Keratinocyte (primary cell): ENCODE results near the gene IGHMBP2. TPM values are rescaled to one million over a fixed set of nuclear protein-coding genes. Genes with fewer than 3 reads are reported as not detected.

Experiments
- DNase-seq: peaks from one replicate; pipeline ENCODE4 v3.0.0-alpha.2; 2011; ENCODE audit warnings: low read depth, missing footprints, low spot score
- FAIRE-seq: peaks from 2 replicates; lab custom pipeline; 2011; peaks lifted over from hg19 to GRCh38; lab: Jason Lieb, UNC
- H2AFZ ChIP-seq: 2 replicates; pipeline ENCODE4 v1.6.0; 2012; ENCODE audit warnings: low read length, control low read depth, inconsistent platforms; ENCODE audit not compliant: control insufficient read depth
- H3K27ac ChIP-seq: 2 replicates; pipeline ENCODE4 v1.5.1; 2011; ENCODE audit warnings: low read length; ENCODE audit not compliant: control insufficient read depth, insufficient read depth
- H3K27me3 ChIP-seq: 3 replicates; pipeline ENCODE4 v1.6.0; 2011; ENCODE audit warnings: low read length; ENCODE audit not compliant: control insufficient read depth, insufficient read depth; ENCODE audit errors: extremely low read depth
- H3K36me3 ChIP-seq, 2 experiments: 2 replicates in 1 of 2; 3 replicates in 1 of 2; pipeline ENCODE4 v1.5.1; 2011; ENCODE audit warnings: low read length in 2 of 2, mild to moderate bottlenecking in 1 of 2; ENCODE audit not compliant: control insufficient read depth in 2 of 2, insufficient read depth in 2 of 2; ENCODE audit errors: extremely low read depth in 1 of 2
- H3K4me1 ChIP-seq: 3 replicates; pipeline ENCODE4 v1.5.1; 2011; ENCODE audit warnings: low read length; ENCODE audit not compliant: control insufficient read depth, insufficient read depth; ENCODE audit errors: extremely low read depth
- H3K4me2 ChIP-seq: 3 replicates; pipeline ENCODE4 v1.6.0; 2011; ENCODE audit warnings: low read depth, low read length; ENCODE audit not compliant: control insufficient read depth, insufficient read depth; ENCODE audit errors: extremely low read depth
- H3K4me3 ChIP-seq, 3 experiments: fragments of 200-600 bp in 1 of 3; sonication (generic) in 1 of 3; 2 replicates in 2 of 3; 3 replicates in 1 of 3; pipeline ENCODE4 v1.5.1; 2011 to 2016; ENCODE audit warnings: low read length in 3 of 3, mild to moderate bottlenecking in 3 of 3, control low read depth in 2 of 3, inconsistent platforms in 1 of 3, low read depth in 1 of 3, mixed read lengths in 1 of 3, mixed run types in 1 of 3, moderate library complexity in 1 of 3; ENCODE audit not compliant: control insufficient read depth in 2 of 3, insufficient read depth in 2 of 3; ENCODE audit errors: extremely low read depth in 1 of 3
- H3K79me2 ChIP-seq: 2 replicates; pipeline ENCODE4 v1.6.0; 2012; ENCODE audit warnings: low read length; ENCODE audit not compliant: control insufficient read depth, insufficient read depth
- H3K9ac ChIP-seq: 3 replicates; pipeline ENCODE4 v1.6.0; 2011; ENCODE audit warnings: low read length; ENCODE audit not compliant: control insufficient read depth, insufficient read depth; ENCODE audit errors: extremely low read depth
- H3K9me1 ChIP-seq: 3 replicates; pipeline ENCODE4 v1.6.0; 2011; ENCODE audit warnings: low read length; ENCODE audit not compliant: control insufficient read depth, insufficient read depth; ENCODE audit errors: extremely low read depth
- H3K9me3 ChIP-seq: 2 replicates; pipeline ENCODE4 v1.5.1; 2012; ENCODE audit warnings: low read depth, low read length; ENCODE audit not compliant: control insufficient read depth
- H4K20me1 ChIP-seq: 3 replicates; pipeline ENCODE4 v1.6.0; 2011; ENCODE audit warnings: low read length; ENCODE audit not compliant: control insufficient read depth, insufficient read depth; ENCODE audit errors: extremely low read depth
- EZH2 ChIP-seq: IDR thresholded peaks from one replicate; pipeline ENCODE4 v1.6.1; 2012; ENCODE audit warnings: inconsistent platforms, mild to moderate bottlenecking, low read length, moderate library complexity
- dilution Hi-C: fragments of 300-500 bp; cut with MboI; formaldehyde crosslinking; loops from one replicate; pipeline ENCODE4 v1.7.0; 2020; ENCODE audit warnings: low sequenced_read_pairs; ENCODE audit not compliant: extremely low pct_ligation_motif_present
- polyA plus RNA-seq, 5 experiments: library from polyadenylated mRNA; depleted of rRNA in 3 of 5; stranded (reverse) in 3 of 5; stranded (forward) in 1 of 5; unstranded in 1 of 5; fragments of >200 nt; gene quantifications; 1 replicate in 1 of 5; 2 replicates in 3 of 5; 3 replicates in 1 of 5; pipeline versions ENCODE4 v1.2.1 to v1.2.3, GENCODE V29; 2011 to 2012; ENCODE audit warnings: missing spikeins in 2 of 5, low read depth in 1 of 5, low replicate concordance in 1 of 5
- TF ChIP-seq, protein P1 (sequence below), 3 experiments: IDR thresholded peaks in 1 of 3; conservative IDR thresholded peaks in 1 of 3; optimal IDR thresholded peaks in 1 of 3; 2 replicates in 2 of 3; 3 replicates in 1 of 3; pipeline versions ENCODE3 to v1.5.1; 2011; ENCODE audit warnings: low read length in 3 of 3, mild to moderate bottlenecking in 3 of 3, moderate library complexity in 2 of 3, control low read depth in 1 of 3, inconsistent platforms in 1 of 3; ENCODE audit not compliant: insufficient read depth in 2 of 3; ENCODE audit errors: extremely low read depth in 1 of 3

Gene IGHMBP2
- polyA plus RNA-seq, 1 donor (not counting 4 experiments of a cell fraction or from before 2014, with no cell fraction given), result 10.0 TPM

GRCh38 chr11:68940651-68941323, 37.1 kb downstream of the IGHMBP2 start:
- TF ChIP-seq, protein P1, sequence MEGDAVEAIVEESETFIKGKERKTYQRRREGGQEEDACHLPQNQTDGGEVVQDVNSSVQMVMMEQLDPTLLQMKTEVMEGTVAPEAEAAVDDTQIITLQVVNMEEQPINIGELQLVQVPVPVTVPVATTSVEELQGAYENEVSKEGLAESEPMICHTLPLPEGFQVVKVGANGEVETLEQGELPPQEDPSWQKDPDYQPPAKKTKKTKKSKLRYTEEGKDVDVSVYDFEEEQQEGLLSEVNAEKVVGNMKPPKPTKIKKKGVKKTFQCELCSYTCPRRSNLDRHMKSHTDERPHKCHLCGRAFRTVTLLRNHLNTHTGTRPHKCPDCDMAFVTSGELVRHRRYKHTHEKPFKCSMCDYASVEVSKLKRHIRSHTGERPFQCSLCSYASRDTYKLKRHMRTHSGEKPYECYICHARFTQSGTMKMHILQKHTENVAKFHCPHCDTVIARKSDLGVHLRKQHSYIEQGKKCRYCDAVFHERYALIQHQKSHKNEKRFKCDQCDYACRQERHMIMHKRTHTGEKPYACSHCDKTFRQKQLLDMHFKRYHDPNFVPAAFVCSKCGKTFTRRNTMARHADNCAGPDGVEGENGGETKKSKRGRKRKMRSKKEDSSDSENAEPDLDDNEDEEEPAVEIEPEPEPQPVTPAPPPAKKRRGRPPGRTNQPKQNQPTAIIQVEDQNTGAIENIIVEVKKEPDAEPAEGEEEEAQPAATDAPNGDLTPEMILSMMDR (optimal IDR thresholded peaks at IDR 0.05 in 1 of 3, IDR thresholded peaks at IDR 0.05 in 1 of 3, conservative IDR thresholded peaks at IDR 0.05 in 1 of 3; ENCODE audit: extremely low read depth in 1 of 3, insufficient read depth in 2 of 3, low read length in 3 of 3), result no peak
- no peak for TF ChIP-seq EZH2
- DNase-seq, result no peak
- Histone ChIP-seq H3K4me3 (no peak overlapping the region), H3K27ac (no peak overlapping the region), H3K27me3 (peaks cover 2% of the 10 kb centered on the region), H3K9me3 (no peaks in the 10 kb centered on the region), H4K20me1 (no peaks in the 10 kb centered on the region), H3K4me2 (no peak overlapping the region), H3K9ac (no peak overlapping the region), H3K79me2 (no peaks in the 10 kb centered on the region), H3K4me1 (no peaks in the 10 kb centered on the region), H2AFZ (no peak overlapping the region), H3K36me3 (peaks cover 14% of the 10 kb centered on the region in 2 experiments), H3K9me1 (no peaks in the 10 kb centered on the region)
- no peak for FAIRE-seq
- dilution Hi-C loops, result no loop called here

- FAIRE-seq (no peak), DNase-seq (no peak)
- H3K36me3 ChIP-seq, result peaks cover 11% of the 10 kb centered on the region in 2 experiments
- H3K9me3 ChIP-seq, result no peaks in the 10 kb centered on the region
- no peaks in the 10 kb centered on the region for H4K20me1 ChIP-seq
- no peak for TF ChIP-seq EZH2
- TF ChIP-seq, protein P1 (optimal IDR thresholded peaks at IDR 0.05 in 1 of 3, IDR thresholded peaks at IDR 0.05 in 1 of 3, conservative IDR thresholded peaks at IDR 0.05 in 1 of 3; ENCODE audit: extremely low read depth in 1 of 3, insufficient read depth in 2 of 3, low read length in 3 of 3), result no peak
- H3K4me3 ChIP-seq, result no peak overlapping the region
- H3K4me2 ChIP-seq, result no peak overlapping the region
- no peaks in the 10 kb centered on the region for H3K79me2 ChIP-seq
- dilution Hi-C loops, result no loop called here
- H3K27me3 ChIP-seq, result peaks cover 5% of the 10 kb centered on the region
- no peak overlapping the region for H2AFZ ChIP-seq
- H3K4me1 ChIP-seq, result peaks cover under 1% of the 10 kb centered on the region
- H3K9ac ChIP-seq, result no peak overlapping the region
- no peaks in the 10 kb centered on the region for H3K9me1 ChIP-seq
- H3K27ac ChIP-seq, result no peak overlapping the region
Measured at GRCh38 chr11:68941324-68942094, 37.8 kb downstream of the IGHMBP2 start.
